H9 (cell line): ENCODE measurements around the gene SEMA4C. TPM values are rescaled to one million over a fixed set of nuclear protein-coding genes. Genes with fewer than 3 reads are reported as not detected.

ENCODE experiments used
- DNase-seq: peaks from one replicate; pipeline ENCODE4 v3.0.0-alpha.2; 2017
- H2AFZ ChIP-seq: one replicate; pipeline ENCODE4 v1.6.1; 2013; ENCODE audit warnings: mild to moderate bottlenecking, low read length, control low read depth, moderate library complexity
- H2AK5ac ChIP-seq: 2 replicates; pipeline ENCODE4 v1.6.1; 2013; ENCODE audit warnings: low read length, control low read depth, mixed read lengths; ENCODE audit not compliant: insufficient read length
- H2BK120ac ChIP-seq: one replicate; pipeline ENCODE4 v1.6.1; 2013; ENCODE audit warnings: low read depth, mild to moderate bottlenecking, low read length, control low read depth, inconsistent platforms; ENCODE audit not compliant: poor library complexity, severe bottlenecking
- H2BK12ac ChIP-seq: 2 replicates; pipeline ENCODE4 v1.6.1; 2013; ENCODE audit warnings: low read length, control low read depth, mixed read lengths, low read depth; ENCODE audit not compliant: insufficient read length
- H2BK15ac ChIP-seq: 2 replicates; pipeline ENCODE4 v1.6.1; 2013; ENCODE audit warnings: low read depth, low read length, control low read depth
- H2BK20ac ChIP-seq: one replicate; pipeline ENCODE4 v1.6.1; 2013; ENCODE audit warnings: low read depth, mild to moderate bottlenecking, low read length, control low read depth, inconsistent platforms; ENCODE audit not compliant: poor library complexity, severe bottlenecking
- H2BK5ac ChIP-seq: 2 replicates; pipeline ENCODE4 v1.6.1; 2013; ENCODE audit warnings: low read length, control low read depth, mixed read lengths; ENCODE audit not compliant: insufficient read length
- H3K14ac ChIP-seq: 2 replicates; pipeline ENCODE4 v1.6.1; 2013; ENCODE audit warnings: low read length, control low read depth; ENCODE audit not compliant: insufficient read depth
- H3K18ac ChIP-seq: 2 replicates; pipeline ENCODE4 v1.6.1; 2013; ENCODE audit warnings: low read depth, mild to moderate bottlenecking, mixed read lengths, low read length, control low read depth; ENCODE audit not compliant: insufficient read length
- H3K23ac ChIP-seq: 2 replicates; pipeline ENCODE4 v1.6.1; 2013; ENCODE audit warnings: low read length, control low read depth, mixed read lengths, low read depth; ENCODE audit not compliant: insufficient read length
- H3K23me2 ChIP-seq: 2 replicates; pipeline ENCODE4 v1.6.1; 2013; ENCODE audit warnings: low read depth, mild to moderate bottlenecking, mixed read lengths, low read length, control low read depth; ENCODE audit not compliant: insufficient read length, poor library complexity, severe bottlenecking
- H3K27ac ChIP-seq: 2 replicates; pipeline ENCODE4 v1.5.1; 2013; ENCODE audit warnings: low read length, control low read depth, mixed read lengths, low read depth; ENCODE audit not compliant: insufficient read length
- H3K27me3 ChIP-seq: 2 replicates; pipeline ENCODE4 v1.6.1; 2013; ENCODE audit warnings: low read length, control low read depth, inconsistent platforms; ENCODE audit not compliant: insufficient read depth
- H3K4ac ChIP-seq: 2 replicates; pipeline ENCODE4 v1.6.1; 2013; ENCODE audit warnings: low read depth, mild to moderate bottlenecking, control low read depth, inconsistent platforms, low read length, moderate library complexity
- H3K4me1 ChIP-seq: 2 replicates; pipeline ENCODE4 v1.6.1; 2013; ENCODE audit warnings: low read length, control low read depth, inconsistent platforms; ENCODE audit not compliant: insufficient read depth
- H3K4me2 ChIP-seq: 2 replicates; pipeline ENCODE4 v1.6.1; 2013; ENCODE audit warnings: low read length, control low read depth, mixed read lengths; ENCODE audit not compliant: insufficient read length, insufficient read depth
- H3K56ac ChIP-seq: 2 replicates; pipeline ENCODE4 v1.6.1; 2013; ENCODE audit warnings: low read depth, mild to moderate bottlenecking, mixed read lengths, low read length, control low read depth; ENCODE audit not compliant: insufficient read length
- H3K79me1 ChIP-seq: 2 replicates; pipeline ENCODE4 v1.6.1; 2013; ENCODE audit warnings: low read depth, mild to moderate bottlenecking, moderate library complexity, low read length, control low read depth, inconsistent platforms; ENCODE audit not compliant: insufficient read depth, poor library complexity, severe bottlenecking
- H3K79me2 ChIP-seq: 2 replicates; pipeline ENCODE4 v1.6.1; 2013; ENCODE audit warnings: low read length, control low read depth, inconsistent platforms; ENCODE audit not compliant: insufficient read depth
- H3K9ac ChIP-seq: 2 replicates; pipeline ENCODE4 v1.6.1; 2013; ENCODE audit warnings: low read length, control low read depth, mixed read lengths; ENCODE audit not compliant: insufficient read length; ENCODE audit errors: extremely low read depth
- H3K9me3 ChIP-seq: one replicate; pipeline ENCODE4 v1.6.1; 2013; ENCODE audit warnings: low read depth, low read length, inconsistent platforms; ENCODE audit not compliant: control insufficient read depth
- H3T11ph ChIP-seq: one replicate; pipeline ENCODE4 v1.6.1; 2013; ENCODE audit warnings: mild to moderate bottlenecking, low read length, control low read depth, inconsistent platforms
- H4K20me1 ChIP-seq: one replicate; pipeline ENCODE4 v1.6.1; 2013; ENCODE audit not compliant: control insufficient read depth, insufficient read length, insufficient read depth
- H4K5ac ChIP-seq: 2 replicates; pipeline ENCODE4 v1.6.1; 2013; ENCODE audit warnings: low read depth, mild to moderate bottlenecking, mixed read lengths, low read length, control low read depth; ENCODE audit not compliant: insufficient read length
- H4K8ac ChIP-seq: replicated peaks from 2 replicates; pipeline ENCODE4 v1.6.1; 2013; ENCODE audit warnings: low read length, control low read depth, mixed read lengths, low read depth; ENCODE audit not compliant: insufficient read length
- H4K91ac ChIP-seq: 2 replicates; pipeline ENCODE4 v1.6.1; 2013; ENCODE audit warnings: low read depth, mild to moderate bottlenecking, moderate library complexity, mixed read lengths, low read length, control low read depth; ENCODE audit not compliant: insufficient read length
- H3K27ac Mint-ChIP-seq, 3 experiments: 2 replicates in 2 of 3; 3 replicates in 1 of 3; pipeline ENCODE4 v1.8.0; 2020 to 2021; ENCODE audit warnings: mixed read lengths in 3 of 3, mild to moderate bottlenecking in 1 of 3, moderate library complexity in 1 of 3
- H3K27me3 Mint-ChIP-seq: 2 replicates; pipeline ENCODE4 v1.8.0; 2021; ENCODE audit warnings: low read depth, mild to moderate bottlenecking, moderate library complexity, mixed read lengths
- H3K36me3 Mint-ChIP-seq, 3 experiments: 2 replicates in 2 of 3; 3 replicates in 1 of 3; pipeline ENCODE4 v1.8.0; 2020 to 2021; ENCODE audit warnings: low read depth in 3 of 3, mixed read lengths in 3 of 3; ENCODE audit not compliant: insufficient read depth in 1 of 3
- H3K4me1 Mint-ChIP-seq, 2 experiments: 2 replicates each; pipeline ENCODE4 v1.8.0; 2020; ENCODE audit warnings: mixed read lengths in 2 of 2
- H3K4me3 Mint-ChIP-seq, 2 experiments: 2 replicates in 1 of 2; 3 replicates in 1 of 2; pipeline ENCODE4 v1.8.0; 2020 to 2021; ENCODE audit warnings: mild to moderate bottlenecking in 2 of 2, mixed read lengths in 2 of 2, moderate library complexity in 1 of 2
- H3K9me3 Mint-ChIP-seq, 2 experiments: 2 replicates in 1 of 2; 3 replicates in 1 of 2; pipeline ENCODE4 v1.8.0; 2020; ENCODE audit warnings: mild to moderate bottlenecking in 2 of 2, mixed read lengths in 2 of 2, moderate library complexity in 1 of 2
- WGBS: extraction: QIAGEN DNeasy Blood & Tissue Kit; methylation state at CpG from one replicate; pipeline ENCODE4 v1.1.7; 2013; ENCODE audit warnings: missing lambda C conversion rate, low lambda C conversion rate, mixed read lengths; ENCODE audit not compliant: insufficient read length; ENCODE audit errors: extremely low coverage; 5-methylcytosine and 5-hydroxymethylcytosine counted together
- total RNA-seq: library from RNA; stranded (reverse); gene quantifications from 2 replicates; pipeline ENCODE4 v1.2.1, GENCODE V29; 2021
- TF ChIP-seq, protein P1 (sequence below): fragments of 200-600 bp; sonication (generic); conservative IDR thresholded peaks from 3 replicates; pipeline ENCODE4 v1.8.0; 2021; ENCODE audit warnings: antibody characterized with exemption, mild to moderate bottlenecking

The SEMA4C gene
- total RNA-seq, 1 experiment from 2014 or later, result 81.6 TPM

DNA sequence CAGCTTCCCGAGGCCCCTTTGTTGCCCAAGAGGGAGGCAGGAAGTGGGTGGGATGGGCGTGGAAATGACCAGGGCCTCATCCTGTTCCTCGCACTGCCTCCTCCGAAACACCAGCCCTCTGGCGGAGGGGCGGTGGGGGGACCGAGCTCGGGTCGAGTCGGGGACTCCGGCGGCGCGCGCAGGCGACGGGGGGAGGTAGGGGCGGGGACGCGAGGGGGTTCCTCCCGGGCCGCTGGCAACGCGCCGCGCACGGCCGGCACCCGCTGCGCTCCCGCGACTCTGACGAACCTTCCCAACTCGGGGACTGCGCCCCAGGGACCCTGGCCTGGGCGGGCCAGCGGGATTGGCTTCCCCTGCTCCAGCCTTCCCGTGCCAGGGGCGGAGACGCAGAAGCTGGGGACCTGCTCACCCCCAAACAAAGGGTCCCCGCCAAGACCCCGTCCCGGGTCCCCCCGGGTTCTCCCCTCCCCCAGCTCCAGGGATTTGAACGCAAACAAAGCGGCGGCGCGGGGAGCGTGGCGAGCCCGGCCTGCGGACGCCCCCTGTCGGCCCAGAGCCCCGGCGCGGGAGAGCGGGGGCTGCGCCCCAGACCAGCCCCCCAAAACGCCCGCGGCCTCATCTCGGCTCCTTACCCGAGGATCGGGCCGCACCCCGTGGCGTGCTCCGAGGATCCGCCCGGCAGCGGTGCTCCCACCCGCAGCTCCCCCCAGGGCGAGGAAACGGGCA lies 1.2 kb downstream of the SEMA4C start:
- H2BK15ac ChIP-seq, result no peak overlapping the region
- peaks cover 10% of the 10 kb centered on the region; the same call in 1 of the 2 replicates for H3K79me2 ChIP-seq
- no peak overlapping the region for H4K5ac ChIP-seq
- H3K4me1 ChIP-seq, result peaks cover 3% of the 10 kb centered on the region; the same call in 1 of the 2 replicates
- Mint-ChIP-seq H3K27ac (peak overlapping the region in 2 of 3 experiments; percentile 65 to 91; a peak in 3 of 7 replicates), H3K36me3 (peaks cover 10 to 41% (median 33%) of the 10 kb centered on the region in 3 experiments), H3K27me3 (no peaks in the 10 kb centered on the region; the same call in 1 of the 2 replicates), H3K4me1 (peaks cover 23 to 32% of the 10 kb centered on the region in 2 experiments), H3K9me3 (no peaks in the 10 kb centered on the region), H3K4me3 (peak overlapping the region; percentile 85 to 88)
- no peaks in the 10 kb centered on the region for H3K9me3 ChIP-seq
- no peak overlapping the region for H3K27ac ChIP-seq
- no peak overlapping the region; the same call in 1 of the 2 replicates for H3K4ac ChIP-seq
- no peak overlapping the region for H3K23ac ChIP-seq
- no peaks in the 10 kb centered on the region for H4K20me1 ChIP-seq
- TF ChIP-seq, protein P1, sequence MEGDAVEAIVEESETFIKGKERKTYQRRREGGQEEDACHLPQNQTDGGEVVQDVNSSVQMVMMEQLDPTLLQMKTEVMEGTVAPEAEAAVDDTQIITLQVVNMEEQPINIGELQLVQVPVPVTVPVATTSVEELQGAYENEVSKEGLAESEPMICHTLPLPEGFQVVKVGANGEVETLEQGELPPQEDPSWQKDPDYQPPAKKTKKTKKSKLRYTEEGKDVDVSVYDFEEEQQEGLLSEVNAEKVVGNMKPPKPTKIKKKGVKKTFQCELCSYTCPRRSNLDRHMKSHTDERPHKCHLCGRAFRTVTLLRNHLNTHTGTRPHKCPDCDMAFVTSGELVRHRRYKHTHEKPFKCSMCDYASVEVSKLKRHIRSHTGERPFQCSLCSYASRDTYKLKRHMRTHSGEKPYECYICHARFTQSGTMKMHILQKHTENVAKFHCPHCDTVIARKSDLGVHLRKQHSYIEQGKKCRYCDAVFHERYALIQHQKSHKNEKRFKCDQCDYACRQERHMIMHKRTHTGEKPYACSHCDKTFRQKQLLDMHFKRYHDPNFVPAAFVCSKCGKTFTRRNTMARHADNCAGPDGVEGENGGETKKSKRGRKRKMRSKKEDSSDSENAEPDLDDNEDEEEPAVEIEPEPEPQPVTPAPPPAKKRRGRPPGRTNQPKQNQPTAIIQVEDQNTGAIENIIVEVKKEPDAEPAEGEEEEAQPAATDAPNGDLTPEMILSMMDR, result peak; percentile 78
- H2AK5ac ChIP-seq, result no peak overlapping the region
- H3T11ph ChIP-seq, result no peak overlapping the region
- no peak overlapping the region for H2BK12ac ChIP-seq
- peak; percentile 83 for DNase-seq
- H4K91ac ChIP-seq, result no peak overlapping the region
- H3K27me3 ChIP-seq, result no peaks in the 10 kb centered on the region
- peak overlapping the region; percentile 96 for H3K14ac ChIP-seq
- no peak overlapping the region for H2AFZ ChIP-seq
- H3K4me2 ChIP-seq, result peak overlapping the region; percentile 70
- WGBS, result no CpG with 5 or more reads among the region's 76 CpGs
- peaks cover 10% of the 10 kb centered on the region for H3K79me1 ChIP-seq
- peak overlapping the region; percentile 91 for H3K18ac ChIP-seq
- no peak overlapping the region for H2BK5ac ChIP-seq
- H2BK20ac ChIP-seq, result no peak overlapping the region
- H3K23me2 ChIP-seq, result peaks cover 16% of the 10 kb centered on the region
- no peak overlapping the region for H4K8ac ChIP-seq
- no peak overlapping the region for H3K56ac ChIP-seq
- no peak overlapping the region for H2BK120ac ChIP-seq
- H3K9ac ChIP-seq, result peak overlapping the region; percentile 77
